ENCODE results near the gene CXorf58. TPM values are rescaled to one million over a fixed set of nuclear protein-coding genes. Genes with fewer than 3 reads are reported as not detected.

CXorf58 gene
- total RNA-seq, 1 donor from 2014 or later: not detected

DNA sequence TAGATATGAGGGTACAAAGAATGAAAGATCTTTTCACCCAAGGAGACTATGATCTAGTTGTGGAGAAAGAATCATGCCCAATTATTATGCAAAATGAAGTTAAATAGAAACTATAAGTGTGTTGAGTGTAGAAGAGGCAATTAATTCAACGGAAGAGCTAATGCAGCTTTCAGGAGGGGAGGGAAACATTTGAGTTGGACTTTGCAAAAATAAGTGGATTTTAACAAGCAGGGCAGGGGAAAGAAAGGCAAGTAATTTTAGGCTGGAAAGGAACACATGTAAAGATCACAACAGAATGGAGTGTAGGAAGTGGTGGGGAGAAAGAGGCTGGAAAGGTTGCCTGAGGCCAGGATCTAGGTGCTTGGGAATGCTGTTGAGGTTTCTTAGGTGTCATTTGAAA, 75.1 kb downstream of the CXorf58 start:
- H3K4me3 ChIP-seq: no peak overlapping the region
- DNase-seq (ENCODE audit: extremely low spot score in 2 of 2): no peak
- peaks cover 0 to 5% of the 10 kb centered on the region in 2 donors for H3K36me3 ChIP-seq
- no peaks in the 10 kb centered on the region for H3K4me1 ChIP-seq
- H3K9me3 ChIP-seq: no peaks in the 10 kb centered on the region
- no peaks in the 10 kb centered on the region for H3K27me3 ChIP-seq
- H3K27ac ChIP-seq: no peak overlapping the region
- intact Hi-C loops (cut with DNase I): no loop called here
- TF ChIP-seq, protein P1, sequence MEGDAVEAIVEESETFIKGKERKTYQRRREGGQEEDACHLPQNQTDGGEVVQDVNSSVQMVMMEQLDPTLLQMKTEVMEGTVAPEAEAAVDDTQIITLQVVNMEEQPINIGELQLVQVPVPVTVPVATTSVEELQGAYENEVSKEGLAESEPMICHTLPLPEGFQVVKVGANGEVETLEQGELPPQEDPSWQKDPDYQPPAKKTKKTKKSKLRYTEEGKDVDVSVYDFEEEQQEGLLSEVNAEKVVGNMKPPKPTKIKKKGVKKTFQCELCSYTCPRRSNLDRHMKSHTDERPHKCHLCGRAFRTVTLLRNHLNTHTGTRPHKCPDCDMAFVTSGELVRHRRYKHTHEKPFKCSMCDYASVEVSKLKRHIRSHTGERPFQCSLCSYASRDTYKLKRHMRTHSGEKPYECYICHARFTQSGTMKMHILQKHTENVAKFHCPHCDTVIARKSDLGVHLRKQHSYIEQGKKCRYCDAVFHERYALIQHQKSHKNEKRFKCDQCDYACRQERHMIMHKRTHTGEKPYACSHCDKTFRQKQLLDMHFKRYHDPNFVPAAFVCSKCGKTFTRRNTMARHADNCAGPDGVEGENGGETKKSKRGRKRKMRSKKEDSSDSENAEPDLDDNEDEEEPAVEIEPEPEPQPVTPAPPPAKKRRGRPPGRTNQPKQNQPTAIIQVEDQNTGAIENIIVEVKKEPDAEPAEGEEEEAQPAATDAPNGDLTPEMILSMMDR (IDR thresholded peaks at IDR 0.05): no peak
- TF ChIP-seq POLR2AphosphoS5 (IDR thresholded peaks at IDR 0.05; ENCODE audit: insufficient read depth in 1 of 2, low read depth in 1 of 2): no peak
- TF ChIP-seq POLR2A (IDR thresholded peaks at IDR 0.05): no peak

Other genes with a start within 250 kb of the CXorf58 start
- gene PRDX4, start 240.5 kb upstream of the CXorf58 start, total RNA-seq: 98.2 TPM
- gene ACOT9, start 164.7 kb upstream of the CXorf58 start, total RNA-seq: 39.0 TPM
- 389 TPM for gene SAT1, start 124.8 kb upstream of the CXorf58 start, total RNA-seq
- gene APOO, start 68 bp upstream of the CXorf58 start, total RNA-seq: 8.6 TPM
- gene KLHL15, start 119.2 kb downstream of the CXorf58 start, total RNA-seq: 9.8 TPM
- 121 TPM for gene EIF2S3, start 146.9 kb downstream of the CXorf58 start, total RNA-seq
- gene ZFX, start 241.7 kb downstream of the CXorf58 start, total RNA-seq: 62.4 TPM

Measured in vagina (tissue), 2 donors.